Measurements from ENCODE around the gene AVPI1. TPM values are rescaled to one million over a fixed set of nuclear protein-coding genes. Genes with fewer than 3 reads are reported as not detected.
A peak's percentile ranks its signal among the peaks of the same experiment; 100 is the strongest.
"Not testable (repeated sequence)": the region's sequence is repeated elsewhere in the genome, so short reads cannot be mapped to it uniquely, and the experiment has no call there.

AVPI1 gene
- total RNA-seq, 1 donor from 2014 or later = 6.7 TPM

DNA sequence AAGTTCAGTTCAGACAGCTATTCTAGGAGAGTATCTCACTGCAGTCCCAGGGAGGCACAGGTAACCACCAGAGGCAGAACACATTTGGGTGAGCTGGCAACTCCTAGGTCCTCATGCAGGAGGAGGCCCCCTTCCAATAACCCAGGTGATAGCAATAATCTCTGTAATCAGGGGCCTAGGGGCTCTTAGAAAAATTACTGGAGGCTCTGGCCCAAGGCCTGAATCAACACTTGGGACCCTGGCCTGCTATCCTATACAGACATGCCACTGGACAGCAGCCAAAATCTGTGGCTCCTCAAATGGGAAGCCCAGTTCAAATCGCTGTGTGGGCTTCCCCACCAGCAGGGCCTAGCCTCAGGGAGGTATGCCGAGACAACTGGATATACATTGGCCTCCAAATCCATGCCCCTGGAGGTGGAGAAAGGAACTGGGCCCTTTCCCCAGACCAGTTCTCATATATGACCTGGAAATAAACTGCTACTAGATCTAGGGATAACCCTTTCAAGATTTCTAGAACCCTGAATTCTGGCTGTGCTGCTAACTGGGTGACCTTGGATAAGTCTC, 1.6 kb downstream of the AVPI1 start:
- no peaks in the 10 kb centered on the region for H3K9me3 ChIP-seq (replicated peaks)
- H3K27ac ChIP-seq (replicated peaks) = peak overlapping the region; percentile 91
- no peaks in the 10 kb centered on the region for H3K36me3 ChIP-seq
- no peak for DNase-seq
- intact Hi-C loops (cut with micrococcal nuclease) = loop anchor here (10.0 kb wide), 1 partner anchor 49 kb away; the partner anchor contains the start of gene ZFYVE27
- peaks cover 63% of the 10 kb centered on the region for H3K4me1 ChIP-seq
- H3K4me3 ChIP-seq = peak overlapping the region; percentile 87
- TF ChIP-seq, protein P1, sequence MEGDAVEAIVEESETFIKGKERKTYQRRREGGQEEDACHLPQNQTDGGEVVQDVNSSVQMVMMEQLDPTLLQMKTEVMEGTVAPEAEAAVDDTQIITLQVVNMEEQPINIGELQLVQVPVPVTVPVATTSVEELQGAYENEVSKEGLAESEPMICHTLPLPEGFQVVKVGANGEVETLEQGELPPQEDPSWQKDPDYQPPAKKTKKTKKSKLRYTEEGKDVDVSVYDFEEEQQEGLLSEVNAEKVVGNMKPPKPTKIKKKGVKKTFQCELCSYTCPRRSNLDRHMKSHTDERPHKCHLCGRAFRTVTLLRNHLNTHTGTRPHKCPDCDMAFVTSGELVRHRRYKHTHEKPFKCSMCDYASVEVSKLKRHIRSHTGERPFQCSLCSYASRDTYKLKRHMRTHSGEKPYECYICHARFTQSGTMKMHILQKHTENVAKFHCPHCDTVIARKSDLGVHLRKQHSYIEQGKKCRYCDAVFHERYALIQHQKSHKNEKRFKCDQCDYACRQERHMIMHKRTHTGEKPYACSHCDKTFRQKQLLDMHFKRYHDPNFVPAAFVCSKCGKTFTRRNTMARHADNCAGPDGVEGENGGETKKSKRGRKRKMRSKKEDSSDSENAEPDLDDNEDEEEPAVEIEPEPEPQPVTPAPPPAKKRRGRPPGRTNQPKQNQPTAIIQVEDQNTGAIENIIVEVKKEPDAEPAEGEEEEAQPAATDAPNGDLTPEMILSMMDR (IDR thresholded peaks at IDR 0.05; ENCODE audit: borderline replicate concordance) = peak; percentile 44
- H3K27me3 ChIP-seq (ENCODE audit: low read depth) = no peaks in the 10 kb centered on the region

DNA sequence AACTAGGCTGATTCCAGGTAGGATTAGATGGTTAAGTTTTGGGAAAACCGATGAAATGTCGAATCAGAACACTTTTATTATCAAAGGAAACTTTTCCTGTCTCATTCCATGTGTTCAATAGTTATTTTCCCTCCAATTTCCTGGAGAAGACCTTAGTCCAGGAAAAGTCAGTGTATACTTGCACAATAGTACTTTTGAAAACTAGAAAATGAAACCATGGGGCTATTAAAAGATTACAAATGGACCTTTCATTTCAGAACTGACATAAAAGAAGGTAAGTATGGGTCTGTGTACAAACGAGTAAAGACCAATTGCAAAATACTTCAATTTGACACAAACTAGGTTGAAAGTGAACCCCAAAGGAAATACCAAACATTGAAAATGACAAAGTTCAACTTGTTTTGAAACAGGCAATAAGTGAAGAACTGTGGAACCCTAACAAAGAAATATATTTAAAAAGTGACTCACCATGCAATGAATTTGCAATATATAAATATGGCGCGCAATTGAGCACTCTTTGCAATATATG, 2.1 kb downstream of the AVPI1 start:
- H3K9me3 ChIP-seq (replicated peaks) = no peaks in the 10 kb centered on the region
- DNase-seq = no peak
- TF ChIP-seq, protein P1 (IDR thresholded peaks at IDR 0.05; ENCODE audit: borderline replicate concordance) = no peak
- H3K4me3 ChIP-seq = peak overlapping the region; percentile 87
- H3K27ac ChIP-seq (replicated peaks) = peak overlapping the region; percentile 91
- H3K4me1 ChIP-seq = peaks cover 63% of the 10 kb centered on the region
- H3K36me3 ChIP-seq = no peaks in the 10 kb centered on the region
- no peaks in the 10 kb centered on the region for H3K27me3 ChIP-seq (ENCODE audit: low read depth)
- intact Hi-C loops (cut with micrococcal nuclease) = loop anchor here (10.0 kb wide), 1 partner anchor 50 kb away; the partner anchor contains the start of gene ZFYVE27

DNA sequence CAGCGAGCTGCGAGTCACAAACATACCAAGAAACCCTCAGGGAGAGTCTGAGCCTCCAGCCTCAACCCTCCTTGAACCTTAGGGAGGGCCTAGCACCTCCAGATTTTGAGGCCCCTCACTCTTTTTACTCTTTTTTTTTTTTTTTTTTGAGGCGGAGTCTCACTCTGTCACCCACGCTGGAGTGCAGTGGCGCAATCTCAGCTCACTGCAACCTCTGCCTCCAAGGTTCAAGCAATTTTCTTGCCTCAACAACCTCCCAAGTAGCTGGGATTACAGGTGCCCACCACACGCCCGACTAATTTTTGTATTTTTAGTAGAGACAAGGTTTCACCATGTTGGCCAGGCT, 2.7 kb downstream of the AVPI1 start:
- intact Hi-C loops (cut with micrococcal nuclease) = loop anchor here (10.0 kb wide), 1 partner anchor 50 kb away; the partner anchor contains the start of gene ZFYVE27
- Histone ChIP-seq H3K27ac (replicated peaks) (peak overlapping the region; percentile 91), H3K4me1 (peaks cover 63% of the 10 kb centered on the region), H3K4me3 (peak overlapping the region; percentile 4)
- H3K36me3 ChIP-seq; H3K9me3 ChIP-seq (replicated peaks); H3K27me3 ChIP-seq (ENCODE audit: low read depth); DNase-seq: not testable (repeated sequence)

DNA sequence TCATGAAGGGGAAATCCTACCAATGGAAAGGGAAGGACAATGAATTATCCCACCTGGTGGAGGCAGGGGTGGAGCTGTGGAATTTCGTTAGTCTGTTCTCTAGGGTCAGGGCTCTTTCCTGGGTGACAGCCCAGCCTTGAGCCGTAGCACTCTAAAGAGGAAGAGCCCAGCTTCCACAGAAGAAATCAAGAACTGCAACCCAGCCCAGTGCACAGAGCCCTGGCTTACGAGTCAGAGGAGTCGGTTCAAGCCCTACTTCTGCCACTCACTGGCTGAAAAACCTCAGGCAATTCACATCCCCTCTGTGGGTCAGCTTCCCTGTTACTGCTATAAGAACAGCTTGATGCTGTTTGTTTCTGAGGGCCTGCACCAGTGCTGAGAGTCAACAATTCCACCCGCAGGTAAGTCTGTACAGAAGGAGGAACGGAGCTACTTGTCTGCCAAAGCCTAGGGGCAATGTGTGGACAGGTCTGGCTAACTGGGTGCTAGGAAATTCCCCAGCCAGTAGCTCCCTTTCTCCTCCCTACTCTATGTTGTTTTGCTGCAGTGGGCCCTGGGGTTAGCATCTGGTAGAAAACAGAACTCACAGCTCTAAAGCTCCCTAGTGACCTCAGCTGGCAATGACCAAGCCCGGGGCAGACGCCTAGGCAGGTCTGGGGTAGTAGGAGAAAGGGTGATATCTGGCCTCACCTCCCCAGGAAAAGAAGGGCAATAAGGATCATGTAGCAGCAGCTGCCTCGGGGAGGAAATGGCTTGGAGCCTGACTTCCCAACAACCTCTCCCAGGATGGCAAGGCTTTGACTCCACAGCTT, 3.3 kb downstream of the AVPI1 start:
- Histone ChIP-seq H3K27ac (replicated peaks) (peak overlapping the region; percentile 91), H3K9me3 (replicated peaks) (no peaks in the 10 kb centered on the region), H3K4me3 (peak overlapping the region; percentile 4), H3K4me1 (peaks cover 63% of the 10 kb centered on the region), H3K36me3 (peaks cover 5% of the 10 kb centered on the region), H3K27me3 (ENCODE audit: low read depth) (no peaks in the 10 kb centered on the region)
- TF ChIP-seq, protein P1 (IDR thresholded peaks at IDR 0.05; ENCODE audit: borderline replicate concordance) = no peak
- DNase-seq = no peak
- intact Hi-C loops (cut with micrococcal nuclease) = loop anchor here (10.0 kb wide), 1 partner anchor 51 kb away; the partner anchor contains the start of gene ZFYVE27

DNA sequence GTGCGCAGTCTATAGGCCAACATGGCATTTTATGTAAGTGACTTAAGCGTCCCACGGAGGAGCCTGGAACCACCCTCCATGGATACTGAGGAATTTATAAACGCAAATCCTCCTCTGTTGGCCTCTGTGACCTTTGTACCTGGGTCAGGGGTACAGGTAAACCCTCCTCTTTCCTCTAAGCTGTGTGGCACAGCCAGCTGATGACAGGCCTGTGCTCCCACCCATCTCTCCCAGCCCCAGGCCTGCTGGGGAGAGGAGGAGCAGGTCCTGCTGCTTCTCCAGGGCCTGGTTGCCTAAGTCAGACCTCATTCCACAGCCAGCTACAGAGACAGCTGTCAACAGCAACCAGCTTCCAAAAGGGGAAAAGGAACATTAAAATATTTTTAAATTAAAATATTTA, 5.0 kb downstream of the AVPI1 start:
- DNase-seq = no peak
- TF ChIP-seq, protein P1 (IDR thresholded peaks at IDR 0.05; ENCODE audit: borderline replicate concordance) = no peak
- Histone ChIP-seq H3K4me3 (no peak overlapping the region), H3K36me3 (peaks cover 19% of the 10 kb centered on the region), H3K27ac (replicated peaks) (no peak overlapping the region), H3K27me3 (ENCODE audit: low read depth) (no peaks in the 10 kb centered on the region), H3K9me3 (replicated peaks) (no peaks in the 10 kb centered on the region), H3K4me1 (peaks cover 49% of the 10 kb centered on the region)
- intact Hi-C loops (cut with micrococcal nuclease) = loop anchor here (10.0 kb wide), 1 partner anchor 53 kb away; the partner anchor contains the start of gene ZFYVE27

Data from left ventricle myocardium inferior (tissue), 1 donor.